Measurements from ENCODE around the gene SVBP.

SVBP gene

DNA sequence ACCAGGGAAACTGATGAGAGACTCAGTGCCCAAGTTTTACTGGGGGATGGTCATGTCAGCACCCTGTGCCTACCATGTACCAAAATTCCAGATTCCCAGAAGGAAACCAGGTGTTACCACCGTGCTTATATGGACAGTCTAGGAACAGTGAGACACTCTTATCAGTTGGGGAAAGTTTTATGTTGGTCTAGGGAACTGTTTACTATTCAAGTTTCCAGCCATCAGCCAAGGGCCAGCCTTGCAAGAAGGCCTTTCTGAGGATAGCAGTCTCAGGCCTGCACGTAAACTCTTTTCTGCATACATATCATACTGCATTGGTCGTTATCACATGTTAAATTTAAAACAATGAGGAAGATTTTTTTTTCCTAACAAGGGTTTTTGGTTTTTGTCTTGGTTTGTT lies 19.8 kb downstream of the SVBP start:
- no peak overlapping the region for H2AFZ ChIP-seq (ENCODE audit: low read length)
- no peaks in the 10 kb centered on the region for H3K79me2 ChIP-seq (ENCODE audit: low read length)

DNA sequence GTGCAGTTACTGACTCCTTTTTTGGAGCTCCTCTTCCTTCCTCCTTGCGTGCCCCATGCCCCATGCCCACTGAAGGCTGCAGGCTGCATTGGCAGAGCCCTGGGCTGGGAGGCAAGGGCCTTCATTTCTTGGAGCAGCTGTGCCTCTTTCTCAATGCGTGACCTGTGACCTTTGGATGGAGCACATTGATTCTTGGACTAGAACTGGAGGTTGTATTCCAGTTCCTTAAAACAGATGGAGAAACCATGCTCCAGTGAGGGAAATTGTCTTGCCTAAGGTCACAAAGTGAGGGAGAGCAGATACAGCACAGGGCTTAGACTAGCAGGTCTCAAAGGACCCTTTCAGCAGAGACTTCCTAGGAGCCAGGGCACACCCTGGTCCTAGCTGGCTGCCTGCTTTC lies 23.4 kb downstream of the SVBP start:
- H3K9ac ChIP-seq (ENCODE audit: low read length): no peak overlapping the region
- H2AFZ ChIP-seq (ENCODE audit: low read length): no peak overlapping the region
- no peaks in the 10 kb centered on the region for H3K36me3 ChIP-seq (replicated peaks; ENCODE audit: insufficient read depth, low read length)
- H3K9me3 ChIP-seq (replicated peaks; ENCODE audit: insufficient read depth, low read length): no peaks in the 10 kb centered on the region
- H3K4me1 ChIP-seq (ENCODE audit: low read length): no peaks in the 10 kb centered on the region
- DNase-seq: no peak
- H3K27me3 ChIP-seq (replicated peaks; ENCODE audit: insufficient read depth, low read length): no peaks in the 10 kb centered on the region
- H4K20me1 ChIP-seq (ENCODE audit: insufficient read depth, low read length): no peaks in the 10 kb centered on the region
- H3K4me2 ChIP-seq (ENCODE audit: low read depth, low read length): no peak overlapping the region
- no peak overlapping the region for H3K4me3 ChIP-seq (ENCODE audit: low read length)
- H3F3A ChIP-seq (ENCODE audit: insufficient read depth, low read length): no peaks in the 10 kb centered on the region
- no peaks in the 10 kb centered on the region for H3K9me2 ChIP-seq (replicated peaks; ENCODE audit: insufficient read depth, low read length)
- H3K27ac ChIP-seq (ENCODE audit: low read length): no peak overlapping the region
- TF ChIP-seq, protein P1, sequence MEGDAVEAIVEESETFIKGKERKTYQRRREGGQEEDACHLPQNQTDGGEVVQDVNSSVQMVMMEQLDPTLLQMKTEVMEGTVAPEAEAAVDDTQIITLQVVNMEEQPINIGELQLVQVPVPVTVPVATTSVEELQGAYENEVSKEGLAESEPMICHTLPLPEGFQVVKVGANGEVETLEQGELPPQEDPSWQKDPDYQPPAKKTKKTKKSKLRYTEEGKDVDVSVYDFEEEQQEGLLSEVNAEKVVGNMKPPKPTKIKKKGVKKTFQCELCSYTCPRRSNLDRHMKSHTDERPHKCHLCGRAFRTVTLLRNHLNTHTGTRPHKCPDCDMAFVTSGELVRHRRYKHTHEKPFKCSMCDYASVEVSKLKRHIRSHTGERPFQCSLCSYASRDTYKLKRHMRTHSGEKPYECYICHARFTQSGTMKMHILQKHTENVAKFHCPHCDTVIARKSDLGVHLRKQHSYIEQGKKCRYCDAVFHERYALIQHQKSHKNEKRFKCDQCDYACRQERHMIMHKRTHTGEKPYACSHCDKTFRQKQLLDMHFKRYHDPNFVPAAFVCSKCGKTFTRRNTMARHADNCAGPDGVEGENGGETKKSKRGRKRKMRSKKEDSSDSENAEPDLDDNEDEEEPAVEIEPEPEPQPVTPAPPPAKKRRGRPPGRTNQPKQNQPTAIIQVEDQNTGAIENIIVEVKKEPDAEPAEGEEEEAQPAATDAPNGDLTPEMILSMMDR (IDR thresholded peaks at IDR 0.05; ENCODE audit: low read length): no peak
- no peak for TF ChIP-seq EZH2 (optimal IDR thresholded peaks at IDR 0.05; ENCODE audit: low read depth, low read length)
- TF ChIP-seq EZH2phosphoT487 (IDR thresholded peaks at IDR 0.05; ENCODE audit: low read length): no peak
- no peaks in the 10 kb centered on the region for H3K79me2 ChIP-seq (ENCODE audit: low read length)

More for the DNA sequence above, 19.8 kb downstream of the SVBP start:
- no peaks in the 10 kb centered on the region for H3K36me3 ChIP-seq (replicated peaks; ENCODE audit: insufficient read depth, low read length)
- TF ChIP-seq, protein P1 (IDR thresholded peaks at IDR 0.05; ENCODE audit: low read length): no peak
- TF ChIP-seq EZH2phosphoT487 (IDR thresholded peaks at IDR 0.05; ENCODE audit: low read length) (no peak), EZH2 (optimal IDR thresholded peaks at IDR 0.05; ENCODE audit: low read depth, low read length) (no peak)
- H3F3A ChIP-seq (ENCODE audit: insufficient read depth, low read length): no peaks in the 10 kb centered on the region
- H3K9me2 ChIP-seq (replicated peaks; ENCODE audit: insufficient read depth, low read length): no peaks in the 10 kb centered on the region
- H3K4me1 ChIP-seq (ENCODE audit: low read length): no peaks in the 10 kb centered on the region
- no peak overlapping the region for H3K4me2 ChIP-seq (ENCODE audit: low read depth, low read length)
- H4K20me1 ChIP-seq (ENCODE audit: insufficient read depth, low read length): no peaks in the 10 kb centered on the region
- H3K4me3 ChIP-seq (ENCODE audit: low read length): no peak overlapping the region
- DNase-seq: no peak
- no peak overlapping the region for H3K9ac ChIP-seq (ENCODE audit: low read length)
- no peaks in the 10 kb centered on the region for H3K27me3 ChIP-seq (replicated peaks; ENCODE audit: insufficient read depth, low read length)
- H3K27ac ChIP-seq (ENCODE audit: low read length): no peak overlapping the region
- H3K9me3 ChIP-seq (replicated peaks; ENCODE audit: insufficient read depth, low read length): no peaks in the 10 kb centered on the region

DNA sequence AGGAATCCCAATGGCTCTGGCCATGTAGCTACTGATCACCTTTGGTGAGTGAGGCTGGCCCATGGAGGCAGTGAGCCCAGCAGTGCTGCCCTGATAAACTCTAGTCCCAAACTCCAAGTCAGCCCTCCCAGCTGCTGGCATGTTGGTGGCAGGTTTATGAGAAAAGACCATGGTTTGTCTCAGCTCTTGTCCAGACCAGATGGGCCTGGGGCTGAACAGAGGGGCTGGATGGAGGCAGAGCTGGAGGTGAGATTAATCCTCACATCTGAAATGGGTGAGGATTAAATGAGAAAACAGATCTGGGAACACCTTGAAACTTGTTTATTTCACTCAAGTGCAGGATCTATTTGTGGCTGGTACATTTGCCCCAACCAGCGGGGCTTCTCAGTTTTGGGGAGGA lies 29.2 kb downstream of the SVBP start:
- no peak overlapping the region for H3K9ac ChIP-seq (ENCODE audit: low read length)
- H2AFZ ChIP-seq (ENCODE audit: low read length): no peak overlapping the region
- H3K27me3 ChIP-seq (replicated peaks; ENCODE audit: insufficient read depth, low read length): no peaks in the 10 kb centered on the region
- H3K36me3 ChIP-seq (replicated peaks; ENCODE audit: insufficient read depth, low read length): no peaks in the 10 kb centered on the region; the same call in 1 of the 2 replicates
- H3K79me2 ChIP-seq (ENCODE audit: low read length): no peaks in the 10 kb centered on the region
- H3K4me1 ChIP-seq (ENCODE audit: low read length): no peaks in the 10 kb centered on the region
- no peak overlapping the region for H3K4me2 ChIP-seq (ENCODE audit: low read depth, low read length)
- no peaks in the 10 kb centered on the region for H3K9me2 ChIP-seq (replicated peaks; ENCODE audit: insufficient read depth, low read length)
- H3K4me3 ChIP-seq (ENCODE audit: low read length): no peak overlapping the region
- H3F3A ChIP-seq (ENCODE audit: insufficient read depth, low read length): no peaks in the 10 kb centered on the region
- no peaks in the 10 kb centered on the region for H3K9me3 ChIP-seq (replicated peaks; ENCODE audit: insufficient read depth, low read length)
- DNase-seq: no peak
- no peak overlapping the region for H3K27ac ChIP-seq (ENCODE audit: low read length)
- no peaks in the 10 kb centered on the region for H4K20me1 ChIP-seq (ENCODE audit: insufficient read depth, low read length)
- no peak for TF ChIP-seq EZH2phosphoT487 (IDR thresholded peaks at IDR 0.05; ENCODE audit: low read length)
- TF ChIP-seq, protein P1 (IDR thresholded peaks at IDR 0.05; ENCODE audit: low read length): no peak
- TF ChIP-seq EZH2 (optimal IDR thresholded peaks at IDR 0.05; ENCODE audit: low read depth, low read length): no peak

Measured in MM.1S (cell line).